HL-60/S4 treated with retinoic acid at 250 ng/mL for 4 days and 3 days (cell line): ENCODE results near the gene RBBP8NL.
"Not testable (repeated sequence)": the region's sequence is repeated elsewhere in the genome, so short reads cannot be mapped to it uniquely, and the experiment has no call there.

ENCODE experiments used
- in situ Hi-C: fragments of 300-500 bp; cut with MboI; formaldehyde crosslinking; loops from 2 replicates; pipeline ENCODE4 v1.7.0; 2022; ENCODE audit warnings: low sequenced_read_pairs

RBBP8NL gene

GRCh38 chr20:62382306-62383198 is 44.8 kb downstream of the RBBP8NL start:
- in situ Hi-C loops = no loop called here

- in situ Hi-C loops = no loop called here
These were observed 45.5 kb downstream of the RBBP8NL start for GRCh38 chr20:62381842-62382241.

- in situ Hi-C loops = no loop called here
These were observed 46.0 kb downstream of the RBBP8NL start for GRCh38 chr20:62381202-62381797.

GRCh38 chr20:62378215-62378614 is 49.1 kb downstream of the RBBP8NL start:
- in situ Hi-C loops = no loop called here

GRCh38 chr20:62377615-62378178 is 49.6 kb downstream of the RBBP8NL start:
- in situ Hi-C loops = no loop called here

- in situ Hi-C loops = no loop called here
These were observed 50.3 kb downstream of the RBBP8NL start for GRCh38 chr20:62377064-62377461.

- in situ Hi-C loops = no loop called here
These were observed 51.0 kb downstream of the RBBP8NL start for GRCh38 chr20:62376112-62377063.

- in situ Hi-C loops = no loop called here
These were observed 52.8 kb downstream of the RBBP8NL start for GRCh38 chr20:62374331-62375152.

GRCh38 chr20:62373631-62374179 is 53.6 kb downstream of the RBBP8NL start:
- in situ Hi-C loops = not testable (repeated sequence)

GRCh38 chr20:62372042-62372993 is 55.0 kb downstream of the RBBP8NL start:
- in situ Hi-C loops = no loop called here

- in situ Hi-C loops = no loop called here
These were observed 55.7 kb downstream of the RBBP8NL start for GRCh38 chr20:62371588-62372041.

- in situ Hi-C loops = no loop called here
These were observed 56.3 kb downstream of the RBBP8NL start for GRCh38 chr20:62370807-62371587.

- in situ Hi-C loops = no loop called here
These were observed 57.1 kb downstream of the RBBP8NL start for GRCh38 chr20:62370115-62370806.

GRCh38 chr20:62369815-62370114 is 57.6 kb downstream of the RBBP8NL start:
- in situ Hi-C loops = no loop called here

- in situ Hi-C loops = no loop called here
These were observed 58.1 kb downstream of the RBBP8NL start for GRCh38 chr20:62368976-62369814.

GRCh38 chr20:62368392-62368975 is 58.9 kb downstream of the RBBP8NL start:
- in situ Hi-C loops = no loop called here
